GM21526 (cell line): ENCODE data around the gene LRRC42.

Experiments
- ATAC-seq: cut with Tn5 transposase; IDR thresholded peaks from one replicate; pipeline ENCODE4 v1.9.1; 2021; ENCODE audit warnings: moderate library complexity; ENCODE audit not compliant: unreplicated experiment, low FRiP score

The LRRC42 gene

GRCh38 chr1:53946252-53947171 lies at the start of gene LRRC42:
Gene LRRC42, plus strand, starts transcription at chr1:53946350. Its CDS starts 5,650 bp downstream, at chr1:53952000.
- peak; percentile 55 for ATAC-seq

- no peak for ATAC-seq
Observed at GRCh38 chr1:53896635-53897229, 49.4 kb upstream of the LRRC42 start.

GRCh38 chr1:53899206-53899628 lies 46.9 kb upstream of the LRRC42 start:
- ATAC-seq, result no peak

GRCh38 chr1:53899708-53900107 lies 46.4 kb upstream of the LRRC42 start:
- ATAC-seq, result no peak

GRCh38 chr1:53902235-53903138 lies 43.7 kb upstream of the LRRC42 start:
- ATAC-seq, result no peak

- no peak for ATAC-seq
Observed at GRCh38 chr1:53905509-53905908, 40.6 kb upstream of the LRRC42 start.

GRCh38 chr1:53906121-53906520 lies 40.0 kb upstream of the LRRC42 start:
- ATAC-seq, result no peak

- ATAC-seq, result no peak
Observed at GRCh38 chr1:53909946-53910345, 36.2 kb upstream of the LRRC42 start.

- ATAC-seq, result no peak
Observed at GRCh38 chr1:53911442-53911841, 34.7 kb upstream of the LRRC42 start.

GRCh38 chr1:53913352-53914033 lies 32.7 kb upstream of the LRRC42 start:
- no peak for ATAC-seq

GRCh38 chr1:53918343-53918742 lies 27.8 kb upstream of the LRRC42 start:
- no peak for ATAC-seq

- no peak for ATAC-seq
Observed at GRCh38 chr1:53919675-53920066, 26.5 kb upstream of the LRRC42 start.

GRCh38 chr1:53927376-53927881 lies 18.7 kb upstream of the LRRC42 start:
- ATAC-seq, result no peak

- ATAC-seq, result no peak
Observed at GRCh38 chr1:53929246-53929960, 16.7 kb upstream of the LRRC42 start.

- no peak for ATAC-seq
Observed at GRCh38 chr1:53930932-53931331, 15.2 kb upstream of the LRRC42 start.

- no peak for ATAC-seq
Observed at GRCh38 chr1:53931523-53931922, 14.6 kb upstream of the LRRC42 start.

GRCh38 chr1:53934170-53934765 lies 11.9 kb upstream of the LRRC42 start:
- ATAC-seq, result no peak

- ATAC-seq, result no peak
Observed at GRCh38 chr1:53936430-53936829, 9.7 kb upstream of the LRRC42 start.
